GM12878 (cell line): ENCODE data around the gene POFUT2. TPM values are rescaled to one million over a fixed set of nuclear protein-coding genes. Genes with fewer than 3 reads are reported as not detected.

ENCODE experiments used
- ATAC-seq: fragments of 200-7000 bp; cut with Tn5 transposase; 3 replicates; pipeline ENCODE4 v1.9.1; 2020; ENCODE audit warnings: mild to moderate bottlenecking, moderate library complexity
- BruUV-seq: library from RNA; stranded (reverse); fragments of 400-500 nt; replicated peaks from 2 replicates; lab custom pipeline; 2021; lab: Mats Ljungman, UMichigan
- CTCF ChIA-PET: fragments of 300-600 bp; sonication (Branson Sonifier 250); formaldehyde crosslinking; extraction: SDS; loops from one replicate; lab custom pipeline; 2021; ENCODE audit warnings: inconsistent platforms; lab: Yijun Ruan, JAX
- POLR2A ChIA-PET: fragments of 350-600 bp; formaldehyde crosslinking; extraction: SDS; loops from one replicate; lab custom pipeline; 2021; ENCODE audit warnings: inconsistent platforms; lab: Charles Lee
- RAD21 ChIA-PET: fragments of 300-600 bp; sonication (Branson Sonifier 250); formaldehyde crosslinking; loops from one replicate; lab custom pipeline; 2023; ENCODE audit warnings: antibody characterized with exemption; ENCODE audit not compliant: unreplicated experiment; lab: Charles Lee
- SMC1A ChIA-PET: fragments of 300-600 bp; sonication (Branson Sonifier 250); formaldehyde crosslinking; loops from one replicate; lab custom pipeline; 2023; ENCODE audit not compliant: unreplicated experiment, uncharacterized antibody; lab: Charles Lee
- DNase-seq: peaks from one replicate; pipeline ENCODE4 v3.0.0-alpha.2; 2011; ENCODE audit warnings: low read depth, low spot score
- FAIRE-seq: peaks from 3 replicates; lab custom pipeline; 2011; peaks lifted over from hg19 to GRCh38; lab: Jason Lieb, UNC
- H2AFZ ChIP-seq: 2 replicates; pipeline ENCODE4 v1.6.0; 2011; ENCODE audit warnings: low read depth, low read length, control low read depth; ENCODE audit not compliant: control insufficient read depth
- H3K27ac ChIP-seq: 2 replicates; pipeline ENCODE4 v1.5.1; 2011; ENCODE audit warnings: control low read depth; ENCODE audit not compliant: control insufficient read depth, insufficient read depth
- H3K27me3 ChIP-seq, 2 experiments: replicated peaks in 1 of 2; 2 replicates each; pipeline versions ENCODE4 v1.6.0 to v1.6.1; 2011; ENCODE audit warnings: low read length in 1 of 2; ENCODE audit not compliant: control insufficient read depth in 2 of 2, insufficient read depth in 2 of 2
- H3K36me3 ChIP-seq, 2 experiments: 2 replicates each; pipeline ENCODE4 v1.5.1; 2011; ENCODE audit warnings: low read length in 1 of 2; ENCODE audit not compliant: control insufficient read depth in 2 of 2, insufficient read depth in 2 of 2
- H3K4me1 ChIP-seq: 2 replicates; pipeline ENCODE4 v1.6.1; 2011; ENCODE audit warnings: mild to moderate bottlenecking, low read length, moderate library complexity, mixed read lengths; ENCODE audit not compliant: control insufficient read depth, insufficient read depth
- H3K4me2 ChIP-seq: 2 replicates; pipeline ENCODE4 v1.6.0; 2011; ENCODE audit warnings: control low read depth; ENCODE audit not compliant: control insufficient read depth, insufficient read depth
- H3K4me3 ChIP-seq: fragments of 200-600 bp; sonication (generic); 2 replicates; pipeline ENCODE4 v1.5.1; 2016
- H3K79me2 ChIP-seq: 2 replicates; pipeline ENCODE4 v1.6.0; 2011; ENCODE audit warnings: low read length; ENCODE audit not compliant: control insufficient read depth, insufficient read depth
- H3K9ac ChIP-seq: 2 replicates; pipeline ENCODE4 v1.8.0; 2011; ENCODE audit warnings: low read length, control low read depth, mixed read lengths; ENCODE audit not compliant: control insufficient read depth, insufficient read depth
- H3K9me3 ChIP-seq: replicated peaks from 3 replicates; pipeline ENCODE4 v1.5.1; 2011; ENCODE audit warnings: mild to moderate bottlenecking, low read length; ENCODE audit not compliant: control insufficient read depth, insufficient read depth
- H4K20me1 ChIP-seq: 2 replicates; pipeline ENCODE4 v1.6.0; 2011; ENCODE audit not compliant: control insufficient read depth, insufficient read depth
- BMI1 ChIP-seq: fragments of 450-650 bp; IDR thresholded peaks from 2 replicates; pipeline ENCODE4 v1.6.1; 2016; ENCODE audit warnings: mild to moderate bottlenecking, moderate library complexity, borderline replicate concordance
- IRF4 ChIP-seq: IDR thresholded peaks from 2 replicates; pipeline ENCODE4 v1.6.1; 2011; ENCODE audit warnings: low read depth, low read length
- MEF2A ChIP-seq: IDR thresholded peaks from 2 replicates; pipeline ENCODE4 v1.6.1; 2011; ENCODE audit warnings: low read depth, mild to moderate bottlenecking, low read length, moderate library complexity; ENCODE audit not compliant: insufficient read depth
- PRDM15 ChIP-seq: fragments of 450-650 bp; formaldehyde crosslinking; IDR thresholded peaks from 2 replicates; pipeline ENCODE4 v1.4.0; 2020; ENCODE audit warnings: mild to moderate bottlenecking, moderate library complexity
- SP1 ChIP-seq: IDR thresholded peaks from one replicate; pipeline ENCODE4 v1.6.1; 2011; ENCODE audit warnings: low read depth, low read length
- WGBS: methylation state at CpG from one replicate; pipeline ENCODE4 v1.1.6; 2016; ENCODE audit warnings: low lambda C conversion rate; ENCODE audit not compliant: insufficient replicate concordance, insufficient coverage; ENCODE audit errors: missing lambda C conversion rate; 5-methylcytosine and 5-hydroxymethylcytosine counted together
- in situ Hi-C: fragments of 300-500 bp; cut with MboI; formaldehyde crosslinking; loops from 9 replicates; pipeline ENCODE4 v1.14.3; 2018; ENCODE audit warnings: mixed read lengths
- intact Hi-C: fragments of 100-400 bp; cut with micrococcal nuclease; formaldehyde crosslinking; loops from one replicate; pipeline ENCODE4 v1.14.2; 2022; ENCODE audit not compliant: unreplicated experiment
- polyA plus RNA-seq, 11 experiments: library from polyadenylated mRNA; depleted of rRNA in 4 of 11; unstranded in 6 of 11; stranded (reverse) in 5 of 11; fragments of >200 nt; fragmentation: Nextera tagmentation in 4 of 11; fragmentation: Illumina TruSeq in 1 of 11; extraction: Ambion mirVana in 4 of 11; extraction: Trizol in 1 of 11; gene quantifications; 1 replicate in 1 of 11; 2 replicates in 10 of 11; pipeline versions ENCODE4 v1.2.1 to v1.2.3, GENCODE V29; 2011 to 2016; ENCODE audit warnings: inconsistent platforms in 2 of 11, missing spikeins in 2 of 11, low read depth in 1 of 11
- total RNA-seq, 4 experiments: library from RNA; depleted of rRNA in 3 of 4; stranded (reverse); fragments of >200 nt in 3 of 4; fragmentation: Illumina TruSeq in 1 of 4; extraction: Trizol in 1 of 4; gene quantifications; 2 replicates each; pipeline versions ENCODE4 v1.2.1 to v1.2.3, GENCODE V29; 2013 to 2021
- TF ChIP-seq, protein P1 (sequence below): fragments of 450-650 bp; IDR thresholded peaks from 2 replicates; pipeline ENCODE4 v1.6.1; 2016; ENCODE audit warnings: mild to moderate bottlenecking, moderate library complexity, borderline replicate concordance
- TF ChIP-seq, protein P2 (sequence below): fragments of 450-650 bp; IDR thresholded peaks from 2 replicates; pipeline ENCODE4 v1.6.1; 2017; ENCODE audit warnings: mild to moderate bottlenecking, moderate library complexity
- TF ChIP-seq, protein P3 (sequence below): IDR thresholded peaks from 2 replicates; pipeline ENCODE4 v1.6.1; 2012; ENCODE audit warnings: mild to moderate bottlenecking, low read depth, low read length

POFUT2 gene
- total and polyA plus RNA-seq, 10 of the 15 experiments (the other 5 are each of a cell fraction or from before 2014, with no cell fraction given): 1.2 to 15.1 (median 6.8) TPM

DNA sequence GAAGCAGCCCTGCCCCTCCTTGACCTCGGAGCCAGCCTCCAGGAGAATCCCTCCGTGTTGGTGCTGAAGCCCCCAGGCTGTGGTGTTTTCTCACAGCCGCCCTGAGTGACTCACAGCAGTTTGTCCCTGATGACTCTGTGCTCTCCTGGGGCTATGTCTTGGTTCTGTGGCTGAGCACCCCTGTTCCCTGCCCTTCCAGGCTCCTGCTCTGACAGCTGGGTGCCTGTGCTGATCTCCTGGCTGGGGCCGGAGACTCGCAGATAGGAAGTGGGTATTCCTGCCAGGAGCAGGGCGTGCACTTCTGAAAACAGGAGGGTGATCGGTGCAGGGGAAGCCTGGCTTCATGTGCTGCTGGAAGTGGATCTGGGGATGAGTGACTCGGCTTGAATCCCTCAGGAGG is 34.5 kb downstream of the POFUT2 start:
- H3K9me3 ChIP-seq: no peaks in the 10 kb centered on the region; the same call in 2 of the 3 replicates
- H3K4me2 ChIP-seq: no peak overlapping the region
- H3K4me1 ChIP-seq: no peaks in the 10 kb centered on the region
- RAD21 ChIA-PET: no interaction called here
- H4K20me1 ChIP-seq: no peaks in the 10 kb centered on the region
- no peak for FAIRE-seq
- H3K27me3 ChIP-seq: no peaks in the 10 kb centered on the region
- intact Hi-C loops: no loop called here
- CTCF ChIA-PET: no interaction called here
- H3K9ac ChIP-seq: no peak overlapping the region
- no peaks in the 10 kb centered on the region for H3K36me3 ChIP-seq
- H3K4me3 ChIP-seq: no peak overlapping the region
- 24% methylated on average over 8 of the region's 8 CpGs for WGBS
- BruUV-seq: no TSS peak
- no peak for ATAC-seq
- in situ Hi-C loops: no loop called here
- no peak overlapping the region for H3K27ac ChIP-seq
- SMC1A ChIA-PET: no interaction called here
- no peak overlapping the region for H2AFZ ChIP-seq
- no peak for DNase-seq
- POLR2A ChIA-PET: no interaction called here
- no peaks in the 10 kb centered on the region for H3K79me2 ChIP-seq
- no peak for TF ChIP-seq SP1
- TF ChIP-seq, protein P1, sequence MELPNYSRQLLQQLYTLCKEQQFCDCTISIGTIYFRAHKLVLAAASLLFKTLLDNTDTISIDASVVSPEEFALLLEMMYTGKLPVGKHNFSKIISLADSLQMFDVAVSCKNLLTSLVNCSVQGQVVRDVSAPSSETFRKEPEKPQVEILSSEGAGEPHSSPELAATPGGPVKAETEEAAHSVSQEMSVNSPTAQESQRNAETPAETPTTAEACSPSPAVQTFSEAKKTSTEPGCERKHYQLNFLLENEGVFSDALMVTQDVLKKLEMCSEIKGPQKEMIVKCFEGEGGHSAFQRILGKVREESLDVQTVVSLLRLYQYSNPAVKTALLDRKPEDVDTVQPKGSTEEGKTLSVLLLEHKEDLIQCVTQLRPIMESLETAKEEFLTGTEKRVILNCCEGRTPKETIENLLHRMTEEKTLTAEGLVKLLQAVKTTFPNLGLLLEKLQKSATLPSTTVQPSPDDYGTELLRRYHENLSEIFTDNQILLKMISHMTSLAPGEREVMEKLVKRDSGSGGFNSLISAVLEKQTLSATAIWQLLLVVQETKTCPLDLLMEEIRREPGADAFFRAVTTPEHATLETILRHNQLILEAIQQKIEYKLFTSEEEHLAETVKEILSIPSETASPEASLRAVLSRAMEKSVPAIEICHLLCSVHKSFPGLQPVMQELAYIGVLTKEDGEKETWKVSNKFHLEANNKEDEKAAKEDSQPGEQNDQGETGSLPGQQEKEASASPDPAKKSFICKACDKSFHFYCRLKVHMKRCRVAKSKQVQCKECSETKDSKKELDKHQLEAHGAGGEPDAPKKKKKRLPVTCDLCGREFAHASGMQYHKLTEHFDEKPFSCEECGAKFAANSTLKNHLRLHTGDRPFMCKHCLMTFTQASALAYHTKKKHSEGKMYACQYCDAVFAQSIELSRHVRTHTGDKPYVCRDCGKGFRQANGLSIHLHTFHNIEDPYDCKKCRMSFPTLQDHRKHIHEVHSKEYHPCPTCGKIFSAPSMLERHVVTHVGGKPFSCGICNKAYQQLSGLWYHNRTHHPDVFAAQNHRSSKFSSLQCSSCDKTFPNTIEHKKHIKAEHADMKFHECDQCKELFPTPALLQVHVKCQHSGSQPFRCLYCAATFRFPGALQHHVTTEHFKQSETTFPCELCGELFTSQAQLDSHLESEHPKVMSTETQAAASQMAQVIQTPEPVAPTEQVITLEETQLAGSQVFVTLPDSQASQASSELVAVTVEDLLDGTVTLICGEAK: no peak
- TF ChIP-seq, protein P2, sequence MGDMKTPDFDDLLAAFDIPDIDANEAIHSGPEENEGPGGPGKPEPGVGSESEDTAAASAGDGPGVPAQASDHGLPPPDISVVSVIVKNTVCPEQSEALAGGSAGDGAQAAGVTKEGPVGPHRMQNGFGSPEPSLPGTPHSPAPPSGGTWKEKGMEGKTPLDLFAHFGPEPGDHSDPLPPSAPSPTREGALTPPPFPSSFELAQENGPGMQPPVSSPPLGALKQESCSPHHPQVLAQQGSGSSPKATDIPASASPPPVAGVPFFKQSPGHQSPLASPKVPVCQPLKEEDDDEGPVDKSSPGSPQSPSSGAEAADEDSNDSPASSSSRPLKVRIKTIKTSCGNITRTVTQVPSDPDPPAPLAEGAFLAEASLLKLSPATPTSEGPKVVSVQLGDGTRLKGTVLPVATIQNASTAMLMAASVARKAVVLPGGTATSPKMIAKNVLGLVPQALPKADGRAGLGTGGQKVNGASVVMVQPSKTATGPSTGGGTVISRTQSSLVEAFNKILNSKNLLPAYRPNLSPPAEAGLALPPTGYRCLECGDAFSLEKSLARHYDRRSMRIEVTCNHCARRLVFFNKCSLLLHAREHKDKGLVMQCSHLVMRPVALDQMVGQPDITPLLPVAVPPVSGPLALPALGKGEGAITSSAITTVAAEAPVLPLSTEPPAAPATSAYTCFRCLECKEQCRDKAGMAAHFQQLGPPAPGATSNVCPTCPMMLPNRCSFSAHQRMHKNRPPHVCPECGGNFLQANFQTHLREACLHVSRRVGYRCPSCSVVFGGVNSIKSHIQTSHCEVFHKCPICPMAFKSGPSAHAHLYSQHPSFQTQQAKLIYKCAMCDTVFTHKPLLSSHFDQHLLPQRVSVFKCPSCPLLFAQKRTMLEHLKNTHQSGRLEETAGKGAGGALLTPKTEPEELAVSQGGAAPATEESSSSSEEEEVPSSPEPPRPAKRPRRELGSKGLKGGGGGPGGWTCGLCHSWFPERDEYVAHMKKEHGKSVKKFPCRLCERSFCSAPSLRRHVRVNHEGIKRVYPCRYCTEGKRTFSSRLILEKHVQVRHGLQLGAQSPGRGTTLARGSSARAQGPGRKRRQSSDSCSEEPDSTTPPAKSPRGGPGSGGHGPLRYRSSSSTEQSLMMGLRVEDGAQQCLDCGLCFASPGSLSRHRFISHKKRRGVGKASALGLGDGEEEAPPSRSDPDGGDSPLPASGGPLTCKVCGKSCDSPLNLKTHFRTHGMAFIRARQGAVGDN: no peak
- TF ChIP-seq, protein P3, sequence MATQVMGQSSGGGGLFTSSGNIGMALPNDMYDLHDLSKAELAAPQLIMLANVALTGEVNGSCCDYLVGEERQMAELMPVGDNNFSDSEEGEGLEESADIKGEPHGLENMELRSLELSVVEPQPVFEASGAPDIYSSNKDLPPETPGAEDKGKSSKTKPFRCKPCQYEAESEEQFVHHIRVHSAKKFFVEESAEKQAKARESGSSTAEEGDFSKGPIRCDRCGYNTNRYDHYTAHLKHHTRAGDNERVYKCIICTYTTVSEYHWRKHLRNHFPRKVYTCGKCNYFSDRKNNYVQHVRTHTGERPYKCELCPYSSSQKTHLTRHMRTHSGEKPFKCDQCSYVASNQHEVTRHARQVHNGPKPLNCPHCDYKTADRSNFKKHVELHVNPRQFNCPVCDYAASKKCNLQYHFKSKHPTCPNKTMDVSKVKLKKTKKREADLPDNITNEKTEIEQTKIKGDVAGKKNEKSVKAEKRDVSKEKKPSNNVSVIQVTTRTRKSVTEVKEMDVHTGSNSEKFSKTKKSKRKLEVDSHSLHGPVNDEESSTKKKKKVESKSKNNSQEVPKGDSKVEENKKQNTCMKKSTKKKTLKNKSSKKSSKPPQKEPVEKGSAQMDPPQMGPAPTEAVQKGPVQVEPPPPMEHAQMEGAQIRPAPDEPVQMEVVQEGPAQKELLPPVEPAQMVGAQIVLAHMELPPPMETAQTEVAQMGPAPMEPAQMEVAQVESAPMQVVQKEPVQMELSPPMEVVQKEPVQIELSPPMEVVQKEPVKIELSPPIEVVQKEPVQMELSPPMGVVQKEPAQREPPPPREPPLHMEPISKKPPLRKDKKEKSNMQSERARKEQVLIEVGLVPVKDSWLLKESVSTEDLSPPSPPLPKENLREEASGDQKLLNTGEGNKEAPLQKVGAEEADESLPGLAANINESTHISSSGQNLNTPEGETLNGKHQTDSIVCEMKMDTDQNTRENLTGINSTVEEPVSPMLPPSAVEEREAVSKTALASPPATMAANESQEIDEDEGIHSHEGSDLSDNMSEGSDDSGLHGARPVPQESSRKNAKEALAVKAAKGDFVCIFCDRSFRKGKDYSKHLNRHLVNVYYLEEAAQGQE: no peak
- TF ChIP-seq BMI1: no peak
- no peak for TF ChIP-seq PRDM15 (CRISPR knock-in tag)
- no peak for TF ChIP-seq MEF2A
- no peak for TF ChIP-seq IRF4
